ENCODE measurements around the gene ADCY3. TPM values are rescaled to one million over a fixed set of nuclear protein-coding genes. Genes with fewer than 3 reads are reported as not detected.
A peak's percentile ranks its signal among the peaks of the same experiment; 100 is the strongest.

Gene ADCY3
- total and polyA plus RNA-seq, 2 of the 13 experiments (the other 11 are each of a cell fraction or from before 2014, with no cell fraction given) = 0.11 to 0.61 TPM

GRCh38 chr2:24792874-24793760 is 126.9 kb downstream of the ADCY3 start, which contains the start of the genes CENPO and PTRHD1 (continued):
- TF ChIP-seq TSC22D2 (CRISPR knock-in tag; IDR thresholded peaks at IDR 0.05; ENCODE audit: borderline replicate concordance) (peak; percentile 52; the same call in 1 of the 2 replicates), ZNF703 (CRISPR knock-in tag; IDR thresholded peaks at IDR 0.05; ENCODE audit: borderline replicate concordance) (no peak; the same call in 1 of the 2 replicates), GTF3A (CRISPR knock-in tag; conservative IDR thresholded peaks at IDR 0.05) (no peak), ZNF33A (CRISPR knock-in tag; IDR thresholded peaks at IDR 0.05; ENCODE audit: borderline replicate concordance) (no peak; the same call in 1 of the 2 replicates), JARID2 (CRISPR knock-in tag; IDR thresholded peaks at IDR 0.05; ENCODE audit: insufficient replicate concordance) (peak; percentile 83), ETV5 (CRISPR knock-in tag; IDR thresholded peaks at IDR 0.05; ENCODE audit: borderline replicate concordance) (peak; percentile 85; the same call in 1 of the 2 replicates), SOX13 (IDR thresholded peaks at IDR 0.05) (peak; percentile 15; the same call in 1 of the 2 replicates), SOX13 (CRISPR knock-in tag; conservative IDR thresholded peaks at IDR 0.05 in 1 of 2, IDR thresholded peaks at IDR 0.05 in 1 of 2) (peak in 1 of 2 experiments; percentile 22; a peak in 1 of 4 replicates), ZNF33B (CRISPR knock-in tag; IDR thresholded peaks at IDR 0.05) (no peak), TOE1 (CRISPR knock-in tag; IDR thresholded peaks at IDR 0.05) (peak; percentile 94; the same call in 1 of the 2 replicates), ZNF713 (CRISPR knock-in tag; IDR thresholded peaks at IDR 0.05) (no peak), SETDB1 (CRISPR knock-in tag; IDR thresholded peaks at IDR 0.05; ENCODE audit: borderline replicate concordance) (no peak), RFX5 (IDR thresholded peaks at IDR 0.05; ENCODE audit: low read depth, low read length) (no peak), SIX1 (CRISPR knock-in tag; IDR thresholded peaks at IDR 0.05; ENCODE audit: borderline replicate concordance) (0 out of 2 replicates have a peak, but pooled peaks have one; percentile 15), EZH2 (conservative IDR thresholded peaks at IDR 0.05; ENCODE audit: low read depth, low read length) (no peak), TRIM22 (IDR thresholded peaks at IDR 0.05) (no peak), KLF9 (CRISPR knock-in tag; IDR thresholded peaks at IDR 0.05; ENCODE audit: low read depth) (peak; percentile 98), NONO (IDR thresholded peaks at IDR 0.05) (no peak), NONO (CRISPR knock-in tag; conservative IDR thresholded peaks at IDR 0.05) (peak; percentile 98), SRF (IDR thresholded peaks at IDR 0.05; ENCODE audit: low read depth, low read length) (peak; percentile 41; the same call in 1 of the 2 replicates), ZNF331 (CRISPR knock-in tag; IDR thresholded peaks at IDR 0.05) (peak; percentile 83), ZNF83 (CRISPR knock-in tag; IDR thresholded peaks at IDR 0.05; ENCODE audit: borderline replicate concordance) (0 out of 2 replicates have a peak, but pooled peaks have one; percentile 72), PAX8 (CRISPR knock-in tag; IDR thresholded peaks at IDR 0.05; ENCODE audit: borderline replicate concordance) (peak; percentile 79), FOXP4 (CRISPR knock-in tag; IDR thresholded peaks at IDR 0.05) (no peak), XRCC5 (optimal IDR thresholded peaks at IDR 0.05; ENCODE audit: low read length) (peak; percentile 95), MAF1 (CRISPR knock-in tag; IDR thresholded peaks at IDR 0.05; ENCODE audit: borderline replicate concordance) (peak; percentile 53; the same call in 1 of the 2 replicates), CEBPG (CRISPR knock-in tag; IDR thresholded peaks at IDR 0.05) (peak; percentile 7; the same call in 1 of the 2 replicates), ZNF841 (CRISPR knock-in tag; IDR thresholded peaks at IDR 0.05; ENCODE audit: borderline replicate concordance) (0 out of 2 replicates have a peak, but pooled peaks have one; percentile 21)

Data from HepG2 (cell line).